HG03139 (cell line): ENCODE results near the gene PHF21B.

ENCODE experiments used
- ATAC-seq: cut with Tn5 transposase; IDR thresholded peaks from one replicate; pipeline ENCODE4 v1.9.1; 2021; ENCODE audit not compliant: unreplicated experiment

The PHF21B gene

DNA sequence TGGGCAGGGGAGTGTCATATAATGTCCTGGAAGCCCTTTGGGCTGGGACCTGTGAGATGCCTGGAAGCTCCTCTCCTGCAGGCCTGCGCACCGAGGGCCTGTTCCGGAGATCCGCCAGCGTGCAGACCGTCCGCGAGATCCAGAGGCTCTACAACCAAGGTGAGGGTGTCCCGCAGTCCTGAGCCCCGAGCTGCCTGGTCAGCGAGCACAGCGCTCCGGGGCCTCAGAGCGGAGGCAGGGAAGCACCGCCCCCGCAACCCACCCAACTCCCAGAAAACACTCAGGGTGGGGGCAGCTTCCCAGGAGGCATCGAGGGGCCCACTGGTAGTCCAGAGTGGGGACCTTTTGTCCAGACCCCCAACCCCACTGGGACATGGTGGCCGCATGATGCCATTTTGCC, 161.9 kb downstream of the PHF21B start:
- ATAC-seq = no peak

DNA sequence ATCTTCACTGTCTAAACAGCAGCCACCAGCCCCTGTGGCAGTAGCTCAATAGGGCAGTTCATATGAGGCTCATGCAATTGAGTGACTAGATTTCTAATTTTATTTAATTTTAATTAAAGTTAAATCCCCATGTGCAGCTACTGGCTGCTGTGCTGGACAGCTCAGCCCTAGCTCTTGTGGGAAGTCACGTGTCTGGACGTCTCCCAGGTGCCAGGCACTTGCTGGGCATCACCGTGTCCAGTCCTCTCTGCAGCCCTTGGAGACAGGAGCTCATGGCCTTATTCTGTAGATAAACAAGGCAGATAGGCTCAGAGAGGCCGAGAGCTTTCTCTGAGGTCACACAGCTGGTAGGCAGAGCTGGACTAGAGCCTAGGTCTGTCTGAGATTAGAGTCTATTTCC, 162.4 kb downstream of the PHF21B start:
- no peak for ATAC-seq

DNA sequence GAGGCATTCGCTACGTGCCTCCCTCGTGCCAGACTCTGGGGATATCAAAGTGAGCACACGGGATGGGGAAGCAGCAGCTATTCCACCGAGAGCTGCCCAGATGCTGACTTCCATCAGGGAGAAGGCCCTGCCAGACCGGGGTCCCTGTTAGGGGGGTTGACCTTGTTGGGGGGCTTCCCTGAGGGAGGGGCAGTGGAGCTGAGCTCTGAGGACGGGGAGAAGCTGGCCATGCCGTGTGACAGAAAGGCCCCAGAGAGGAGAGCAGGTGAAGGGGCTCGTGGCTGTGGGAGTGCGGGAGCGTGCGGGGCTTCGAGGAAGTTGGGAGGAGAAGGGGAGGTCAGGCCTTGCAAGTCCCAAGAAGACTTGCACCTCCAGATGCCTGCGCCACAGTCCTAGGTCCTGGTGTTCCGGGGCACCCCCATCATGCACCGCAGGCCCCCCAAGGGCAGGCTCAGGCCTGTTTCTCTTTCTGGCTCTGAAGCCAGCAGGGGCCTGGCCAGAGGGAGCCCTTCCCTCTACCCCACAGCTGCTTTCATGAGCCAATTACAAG, 163.0 kb downstream of the PHF21B start:
- no peak for ATAC-seq

DNA sequence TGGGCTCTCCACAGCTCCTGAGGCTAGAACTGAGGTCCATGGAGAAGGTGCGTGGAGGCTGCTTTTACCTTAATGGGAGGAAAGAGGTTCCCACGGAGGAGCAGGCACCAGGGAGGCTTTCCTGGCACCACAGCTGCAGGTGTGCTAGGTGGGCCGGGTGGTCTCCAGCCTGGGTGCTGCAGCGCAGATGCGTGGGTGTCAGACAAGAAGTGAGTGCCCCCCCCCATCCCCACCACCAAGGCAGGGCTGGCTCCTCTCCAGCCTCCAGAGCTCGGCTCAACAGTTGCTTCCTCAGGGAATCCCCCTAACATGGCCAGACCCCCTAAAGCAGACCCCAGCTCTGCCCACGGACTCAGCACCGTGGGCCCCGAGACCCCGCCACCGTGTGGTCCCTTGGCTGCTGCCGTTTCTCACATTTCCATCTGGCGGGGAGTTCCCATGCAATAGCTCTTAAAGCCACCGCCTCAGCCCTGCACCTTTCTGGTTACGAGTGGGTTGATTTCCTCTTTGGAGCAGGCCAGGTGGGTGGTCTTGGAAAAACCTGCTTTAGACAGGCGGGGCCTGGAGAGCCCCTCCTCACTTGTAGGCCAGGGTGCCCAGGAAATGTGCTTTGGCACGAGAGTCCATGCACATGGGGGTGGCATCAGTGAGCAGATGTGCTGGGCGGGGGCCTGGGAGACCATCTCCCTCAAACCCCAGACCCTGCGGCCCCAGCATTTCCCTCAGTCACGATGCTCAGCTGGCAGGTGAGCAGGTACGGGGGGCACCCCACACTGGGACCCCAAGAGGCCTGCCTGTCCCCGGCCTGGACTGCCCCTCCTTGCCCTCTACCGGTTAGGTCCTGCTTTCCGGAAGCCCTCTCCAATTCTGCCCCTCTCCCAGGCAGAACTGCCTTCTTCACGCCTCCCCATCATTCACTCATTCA, 163.7 kb downstream of the PHF21B start:
- ATAC-seq = no peak

DNA sequence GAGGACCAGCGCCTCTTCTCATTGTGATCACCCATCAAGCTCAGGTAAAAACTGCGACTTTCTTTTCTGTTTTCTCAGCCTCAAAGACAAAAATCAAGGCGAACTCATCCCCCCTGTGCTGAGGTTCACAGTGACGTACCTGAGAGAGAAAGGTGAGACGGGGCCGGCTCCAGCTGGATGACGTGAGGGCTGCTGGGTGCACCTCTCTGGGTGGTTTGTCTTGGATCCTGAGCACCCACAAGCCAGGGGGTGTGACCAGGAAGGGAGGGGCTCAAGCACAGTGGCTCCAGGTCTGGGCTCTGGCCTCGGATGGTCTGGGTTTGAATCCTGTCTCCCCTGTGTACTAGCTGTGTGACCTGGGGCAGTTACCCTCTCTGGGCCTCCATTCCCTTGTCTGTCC, 164.6 kb downstream of the PHF21B start:
- ATAC-seq = no peak

DNA sequence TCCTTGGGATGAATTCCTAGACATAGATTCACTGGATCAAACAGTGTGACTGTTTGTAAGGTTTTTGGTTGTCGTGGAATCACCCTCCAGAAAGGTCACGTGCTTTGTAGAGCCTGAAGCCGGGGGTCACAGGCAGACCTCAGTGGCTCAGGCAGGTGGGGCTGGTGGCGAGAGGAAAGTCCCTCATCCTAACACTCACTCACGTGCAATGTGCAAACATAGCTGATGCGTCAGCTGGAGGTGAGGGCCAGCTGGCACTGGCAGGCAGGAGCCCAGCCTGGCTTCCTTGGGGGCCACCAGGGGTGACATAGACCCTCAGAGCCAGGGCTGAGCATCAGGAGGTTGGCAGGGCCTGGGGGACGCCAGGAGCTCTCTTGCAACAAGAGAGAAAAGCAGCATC, 167.4 kb downstream of the PHF21B start:
- ATAC-seq = no peak

DNA sequence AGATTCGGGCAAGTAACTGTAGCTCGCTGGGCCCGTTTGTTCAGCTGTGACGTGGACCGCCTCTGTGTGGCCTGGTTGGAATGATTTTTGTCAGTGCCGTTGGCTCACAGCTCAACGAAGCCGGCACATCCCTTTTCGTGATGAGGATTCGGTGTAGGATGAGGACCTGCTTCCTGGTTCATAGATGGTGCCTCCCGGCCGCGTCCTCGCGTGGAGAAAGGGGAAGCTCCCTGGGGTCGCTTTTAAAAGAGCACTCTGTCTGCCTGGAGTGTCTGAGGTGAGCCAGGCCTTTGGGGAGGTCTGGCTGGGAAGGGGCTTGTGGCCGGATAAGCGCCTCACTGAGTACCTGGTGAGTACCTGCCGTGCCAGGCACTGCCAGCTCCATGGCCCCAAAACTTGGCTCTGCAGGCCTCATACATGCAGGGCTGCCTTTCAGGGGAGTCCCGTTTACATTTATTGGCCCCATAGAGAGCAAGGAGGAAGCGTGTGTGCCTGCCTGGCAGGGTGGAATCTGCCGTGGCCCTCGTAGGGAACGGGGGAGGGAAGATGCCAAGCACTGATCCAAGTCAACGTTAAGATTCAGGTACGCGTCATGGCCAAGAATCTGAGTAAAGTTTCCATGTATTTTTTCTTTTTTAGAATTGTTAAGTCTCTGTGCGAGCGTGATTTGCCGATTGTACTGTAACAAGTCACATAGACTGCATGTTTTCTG, 169.0 kb downstream of the PHF21B start:
- ATAC-seq = no peak

DNA sequence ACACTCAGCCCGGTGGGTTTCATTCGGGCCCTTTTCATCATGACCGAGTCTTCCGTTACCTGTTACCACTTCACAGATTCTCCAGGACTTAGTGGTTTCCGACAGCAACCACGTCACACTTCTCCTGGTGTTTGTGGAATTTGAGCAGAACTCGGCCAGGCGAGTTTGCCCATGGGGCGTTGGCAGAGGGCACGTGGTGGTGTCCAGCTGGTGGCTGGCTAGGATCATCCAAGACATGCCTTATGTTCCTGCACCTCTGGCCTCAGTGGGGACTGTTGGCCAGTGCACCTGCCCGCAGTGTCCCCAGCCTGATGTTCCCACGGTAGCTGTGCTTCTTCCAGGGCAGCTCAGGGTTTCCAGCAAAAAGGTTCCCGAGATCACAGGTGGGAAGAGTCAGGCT, 170.1 kb downstream of the PHF21B start:
- no peak for ATAC-seq

DNA sequence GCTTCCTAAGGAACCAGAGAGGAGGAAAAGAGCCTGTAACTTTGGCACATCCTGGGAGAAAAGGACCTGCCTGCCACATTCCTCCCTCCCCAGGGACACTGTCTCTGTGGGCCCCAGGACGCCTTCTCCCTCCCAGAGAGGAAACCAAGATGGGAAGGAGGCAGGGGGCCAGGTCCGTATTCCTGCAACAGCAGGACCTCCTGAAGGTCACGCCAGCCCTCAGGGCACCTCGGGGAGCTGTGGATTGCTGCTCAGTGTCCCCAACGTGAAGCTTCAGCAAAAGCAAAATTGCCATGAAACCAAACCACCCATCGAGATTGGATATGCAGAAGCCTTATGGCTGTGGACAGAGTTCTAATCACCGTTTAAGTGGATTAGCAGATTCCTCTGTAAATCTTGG, 170.7 kb downstream of the PHF21B start:
- ATAC-seq = no peak

DNA sequence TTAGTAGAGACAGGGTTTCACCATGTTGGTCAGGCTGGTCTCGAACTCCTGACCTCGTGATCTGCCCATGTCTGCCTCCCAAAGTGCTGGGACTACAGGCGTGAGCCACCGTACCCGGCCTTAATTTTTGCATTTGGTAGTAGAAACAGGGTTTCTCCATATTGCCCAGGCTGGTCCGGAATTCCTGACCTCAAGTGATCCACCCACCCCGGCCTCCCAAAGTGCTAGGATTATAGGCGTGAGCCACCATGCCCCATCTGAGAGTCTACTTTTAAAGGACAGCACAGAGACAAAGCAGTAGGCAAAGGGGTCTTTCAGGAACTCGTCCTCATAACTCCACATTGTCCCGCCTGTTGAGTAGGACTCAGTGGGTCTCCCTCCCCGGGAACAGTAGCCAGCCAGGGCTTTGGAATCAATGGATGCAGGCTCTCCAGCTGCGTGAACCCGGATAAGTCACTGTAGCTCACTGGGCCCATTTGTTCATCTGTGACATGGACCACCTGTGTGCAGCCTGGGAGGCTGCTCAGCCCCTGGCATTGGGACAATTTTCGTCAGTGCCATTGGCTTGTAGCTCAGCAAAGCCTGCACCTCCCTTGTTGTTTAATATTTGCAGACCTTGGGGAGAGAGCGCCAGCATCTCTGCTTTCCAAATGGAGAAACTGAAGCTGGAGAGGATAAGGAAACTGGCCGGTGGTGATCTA, 171.3 kb downstream of the PHF21B start:
- no peak for ATAC-seq

DNA sequence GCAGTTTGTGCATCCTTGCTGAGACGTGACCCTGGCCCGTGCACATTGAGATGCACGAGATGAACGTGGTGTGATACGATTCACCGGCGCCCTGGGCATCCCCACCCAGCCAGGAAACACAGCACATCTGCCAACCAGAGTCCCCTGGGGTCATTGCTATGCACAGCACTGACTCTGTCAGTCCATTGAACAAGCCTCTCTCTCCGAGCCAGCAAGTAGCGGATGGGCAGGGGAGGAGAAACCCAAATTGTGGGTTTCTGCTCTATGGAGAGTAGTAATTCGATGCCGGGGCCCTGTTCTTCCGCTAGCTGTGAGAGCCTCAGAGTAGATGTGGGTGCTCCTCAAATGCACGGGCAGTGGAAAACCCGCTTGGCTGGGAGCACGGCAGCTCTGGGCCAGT, 172.3 kb downstream of the PHF21B start:
- ATAC-seq = no peak

DNA sequence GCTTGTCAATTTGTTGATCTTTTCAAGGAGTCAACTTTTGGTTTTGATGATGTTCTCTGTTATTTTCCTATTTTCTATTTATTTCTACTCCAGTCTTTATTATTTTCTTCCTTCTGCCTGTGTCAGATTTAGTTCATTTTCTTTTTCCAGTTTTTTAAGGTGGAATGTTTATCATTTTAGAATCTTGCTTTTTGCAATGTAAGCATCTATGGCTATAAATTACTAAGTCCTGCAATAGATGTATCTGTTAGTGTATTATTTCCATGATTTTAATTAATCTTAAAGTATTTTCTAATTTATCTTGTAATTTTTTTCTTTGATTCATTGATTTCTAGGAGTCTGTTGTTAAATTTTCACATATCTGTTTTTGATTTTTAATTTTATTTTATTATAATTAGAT, 175.7 kb downstream of the PHF21B start:
- no peak for ATAC-seq

DNA sequence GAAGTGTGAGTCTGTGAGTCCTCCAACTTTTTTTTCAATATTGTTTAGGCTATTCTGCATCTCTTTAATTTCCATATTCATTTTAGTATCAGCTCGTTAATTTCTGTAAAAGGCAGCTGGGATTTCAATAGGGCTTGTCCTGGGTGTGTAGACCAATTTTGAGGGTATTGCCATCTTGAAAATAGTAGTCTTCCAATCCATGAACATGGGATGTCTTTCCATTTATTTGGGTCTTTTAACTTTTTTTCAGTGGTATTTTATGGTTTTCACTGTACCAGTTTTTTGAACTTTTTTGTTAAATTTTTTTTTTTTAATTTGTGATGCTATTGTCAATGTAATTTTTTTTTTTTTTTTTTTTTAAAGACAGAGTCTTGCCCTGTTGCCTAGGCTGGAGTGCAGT, 177.9 kb downstream of the PHF21B start:
- ATAC-seq = no peak
